GM08714 (cell line): Measurements from ENCODE around the gene RPS21.
A peak's percentile ranks its signal among the peaks of the same experiment; 100 is the strongest.
"Not testable (repeated sequence)": the region's sequence is repeated elsewhere in the genome, so short reads cannot be mapped to it uniquely, and the experiment has no call there.

Experiments used
- H3K4me3 ChIP-seq: fragments of 200-500 bp; sonication (Bioruptor generic); 2 replicates; pipeline ENCODE4 v1.5.1; 2014; ENCODE audit warnings: mild to moderate bottlenecking, low read length, inconsistent platforms
- ZNF274 ChIP-seq: IDR thresholded peaks from 2 replicates; pipeline ENCODE4 v1.6.1; 2012; ENCODE audit warnings: mild to moderate bottlenecking, low read depth, low read length

The RPS21 gene

DNA sequence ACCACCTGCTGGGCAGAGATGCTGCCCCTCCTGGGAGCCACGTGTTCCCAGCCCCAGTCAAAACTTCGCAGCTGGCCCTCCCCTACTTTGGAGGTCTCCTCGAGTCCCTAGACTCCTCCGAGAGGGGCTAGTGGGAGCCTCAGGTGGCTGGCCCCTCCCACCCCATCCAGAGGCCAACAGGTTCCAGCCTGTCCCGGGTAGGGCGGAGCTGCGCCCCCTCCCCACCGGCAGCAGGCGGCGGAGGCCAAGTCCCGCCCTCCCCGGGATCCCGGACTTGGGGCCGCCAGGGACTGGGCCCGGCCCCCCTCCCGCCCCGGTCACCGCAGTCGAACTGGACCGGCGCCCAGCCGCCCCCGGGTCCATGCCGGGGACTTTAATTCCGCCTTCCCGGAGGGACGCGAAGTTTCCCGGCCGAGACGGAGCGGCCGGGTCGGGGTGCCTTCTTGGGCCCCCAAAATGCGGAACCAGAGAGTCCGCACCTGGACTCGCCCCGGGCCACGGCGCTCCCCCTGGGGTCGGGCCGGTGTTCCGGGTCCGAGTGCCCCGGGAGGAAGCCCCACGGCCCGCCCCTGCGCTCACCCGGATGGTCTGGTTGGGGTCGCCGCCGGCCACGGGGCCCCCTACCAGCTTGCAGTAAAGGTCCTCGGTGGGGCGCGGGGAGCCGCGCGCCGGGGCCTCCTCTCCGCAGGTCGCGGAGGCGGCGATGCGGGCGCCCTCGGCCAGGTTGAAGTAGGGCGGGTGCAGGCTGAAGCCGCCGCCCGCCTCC is 20.4 kb upstream of the RPS21 start:
- peak overlapping the region; percentile 52; the same call in 1 of the 2 replicates for H3K4me3 ChIP-seq
- TF ChIP-seq ZNF274, result no peak

DNA sequence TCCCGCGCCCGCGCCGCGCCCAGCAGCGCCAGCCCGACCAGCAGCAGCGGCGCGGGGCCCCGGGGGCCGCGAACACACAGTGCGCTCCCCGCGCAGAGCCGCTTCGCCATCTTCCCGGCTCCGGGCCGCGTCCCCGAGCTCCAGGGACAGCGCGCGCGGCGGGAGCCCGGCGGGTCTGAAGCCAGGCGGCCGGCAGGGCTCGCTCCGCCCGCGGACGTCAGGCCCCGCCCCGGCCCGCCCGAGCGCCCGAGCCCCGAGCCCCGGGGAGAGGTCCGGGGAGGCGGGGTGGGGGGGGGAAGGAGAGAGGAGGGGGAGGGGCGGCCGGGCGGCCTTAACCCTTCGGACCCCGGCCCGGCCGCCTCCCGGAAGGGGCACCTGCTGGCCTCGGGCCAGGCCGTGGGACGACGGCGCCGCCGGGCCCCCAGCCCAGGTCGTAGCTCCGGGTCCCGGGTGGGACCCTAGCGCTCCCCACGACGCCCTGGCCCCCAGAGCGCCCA is 19.7 kb upstream of the RPS21 start, which contains the start of gene LAMA5:
TSS of gene LAMA5 (minus strand) at position 177 of the 497 bp plus-strand sequence. CDS start at position 110, 67 bp downstream.
- TF ChIP-seq ZNF274, result no peak
- peak within 1 kb of the TSS; percentile 52; the same call in 1 of the 2 replicates for H3K4me3 ChIP-seq

DNA sequence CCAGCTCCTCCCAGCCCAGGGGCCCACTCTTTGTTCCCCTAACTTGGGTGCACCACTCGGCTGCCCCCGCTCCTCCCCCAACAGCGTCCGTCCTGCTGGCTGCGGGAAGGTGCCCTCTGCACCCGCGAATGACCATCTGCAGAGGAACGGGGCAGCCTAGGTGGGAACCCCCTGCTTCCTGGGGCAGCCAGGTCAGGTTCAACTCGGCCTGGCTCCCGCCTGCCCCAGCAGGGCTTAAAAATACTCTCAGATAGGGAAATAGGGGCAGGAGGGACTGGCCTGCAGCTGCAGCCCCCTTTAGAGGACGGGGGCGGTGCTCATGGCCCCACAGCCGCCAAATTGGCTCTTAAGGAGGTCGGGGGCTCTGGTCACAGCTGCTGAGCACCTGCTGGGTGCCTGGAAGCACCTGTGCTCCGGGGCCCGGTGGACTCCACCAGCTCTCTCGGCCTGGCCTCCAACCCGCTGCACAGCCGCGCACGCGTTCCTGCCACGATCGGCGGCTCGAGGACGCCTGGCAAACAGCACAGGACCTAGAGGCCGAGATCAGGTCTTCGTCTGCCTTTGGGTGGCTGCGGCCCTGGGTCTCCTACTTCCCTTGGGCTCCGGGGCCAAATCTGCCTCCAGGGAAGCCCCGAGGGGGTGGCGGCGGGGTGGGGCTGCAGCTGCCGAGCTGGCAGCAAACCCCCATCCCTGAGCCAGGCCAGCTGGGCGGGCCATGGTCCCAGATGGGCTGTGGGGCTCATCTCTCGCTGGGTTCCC is 19.1 kb upstream of the RPS21 start:
- no peak for TF ChIP-seq ZNF274
- H3K4me3 ChIP-seq, result no peak overlapping the region; the same call in 1 of the 2 replicates

DNA sequence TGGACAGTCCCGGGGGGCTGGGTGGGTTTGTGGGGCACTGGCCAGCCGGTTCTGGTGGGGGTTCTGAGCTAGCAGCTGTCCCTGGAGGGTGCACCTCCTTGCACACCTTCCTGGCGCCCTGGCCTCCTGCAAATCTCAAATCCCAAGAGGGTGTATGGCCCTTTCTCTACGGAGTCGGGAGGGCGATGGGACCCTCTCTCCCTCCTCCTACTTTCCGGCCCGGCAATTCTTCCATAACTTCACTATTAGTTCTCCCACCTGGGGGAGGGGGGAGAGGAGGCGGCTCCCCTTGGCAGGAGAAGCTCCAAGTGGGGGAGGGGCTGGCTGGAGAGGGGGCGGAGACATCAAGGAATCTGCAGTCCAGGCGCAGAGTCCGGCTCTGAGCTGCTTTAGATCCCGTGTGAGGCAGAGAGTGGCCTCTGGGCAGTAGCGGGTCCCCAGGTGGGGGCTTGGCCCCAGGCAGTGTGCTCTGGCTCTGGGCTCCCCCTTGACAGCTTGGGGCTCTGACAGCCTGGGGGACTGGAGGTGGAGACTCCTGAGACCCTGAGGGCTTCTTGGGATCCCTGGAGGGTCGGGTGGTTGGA is 18.4 kb upstream of the RPS21 start:
- TF ChIP-seq ZNF274, result no peak
- H3K4me3 ChIP-seq, result no peak overlapping the region

- H3K4me3 ChIP-seq, result no peak overlapping the region
- no peak for TF ChIP-seq ZNF274
These were observed 17.7 kb upstream of the RPS21 start for GRCh38 chr20:62368976-62369814.

DNA sequence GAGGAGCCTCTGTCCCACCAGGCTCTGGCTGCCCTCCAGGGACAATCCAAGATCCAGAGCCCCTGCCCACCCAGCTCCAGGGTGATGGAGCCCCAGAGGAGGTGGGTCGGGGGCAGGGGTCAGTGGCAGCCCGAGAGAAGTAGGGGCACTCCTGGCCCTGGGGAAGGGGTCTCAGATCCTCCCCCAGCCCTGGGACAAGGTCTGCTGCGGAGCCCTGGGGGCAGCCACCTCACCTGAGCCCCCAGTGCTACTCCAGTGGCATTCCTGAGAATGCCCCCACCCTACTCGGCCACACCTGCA is 17.1 kb upstream of the RPS21 start:
- H3K4me3 ChIP-seq, result no peak overlapping the region

DNA sequence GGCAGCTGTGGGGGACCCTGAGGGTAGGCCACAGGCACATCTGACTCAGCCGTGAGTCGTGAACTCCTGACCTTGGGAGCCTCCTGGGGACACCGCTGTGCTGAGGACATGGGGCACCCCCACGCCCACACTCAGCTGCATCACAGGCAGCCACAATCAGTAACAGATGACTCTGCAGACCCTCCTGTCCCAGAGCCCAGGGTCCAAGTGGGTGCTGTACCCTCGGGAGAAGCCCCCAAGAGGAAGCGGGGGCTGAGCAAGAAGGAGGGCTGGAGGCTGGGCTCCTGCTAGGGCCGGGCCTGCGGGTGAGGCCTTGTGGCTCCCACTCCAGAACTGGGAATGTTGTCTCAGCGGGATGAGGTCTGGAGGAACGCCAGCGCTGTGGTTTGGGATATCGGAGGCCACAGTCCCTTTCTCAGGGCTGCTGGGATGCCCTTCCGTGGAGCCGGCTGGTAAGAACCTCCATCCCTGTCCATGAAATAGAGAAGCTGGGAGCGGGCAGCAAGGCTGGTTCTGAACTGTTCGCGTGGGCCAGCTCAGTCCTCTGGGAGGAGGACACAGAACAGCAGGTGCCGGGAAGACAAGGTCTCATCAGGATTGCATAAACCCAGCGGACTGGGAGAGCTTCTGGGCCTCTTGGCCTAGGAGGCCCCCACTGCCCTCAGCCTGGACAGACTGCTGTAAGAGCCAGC is 16.6 kb upstream of the RPS21 start:
- TF ChIP-seq ZNF274, result no peak
- H3K4me3 ChIP-seq, result no peak overlapping the region

More for the DNA sequence above, 17.1 kb upstream of the RPS21 start:
- no peak for TF ChIP-seq ZNF274

GRCh38 chr20:62370807-62371587 is 15.9 kb upstream of the RPS21 start:
- no peak for TF ChIP-seq ZNF274
- H3K4me3 ChIP-seq, result no peak overlapping the region

GRCh38 chr20:62371588-62372041 is 15.3 kb upstream of the RPS21 start:
- TF ChIP-seq ZNF274, result no peak
- no peak overlapping the region for H3K4me3 ChIP-seq

DNA sequence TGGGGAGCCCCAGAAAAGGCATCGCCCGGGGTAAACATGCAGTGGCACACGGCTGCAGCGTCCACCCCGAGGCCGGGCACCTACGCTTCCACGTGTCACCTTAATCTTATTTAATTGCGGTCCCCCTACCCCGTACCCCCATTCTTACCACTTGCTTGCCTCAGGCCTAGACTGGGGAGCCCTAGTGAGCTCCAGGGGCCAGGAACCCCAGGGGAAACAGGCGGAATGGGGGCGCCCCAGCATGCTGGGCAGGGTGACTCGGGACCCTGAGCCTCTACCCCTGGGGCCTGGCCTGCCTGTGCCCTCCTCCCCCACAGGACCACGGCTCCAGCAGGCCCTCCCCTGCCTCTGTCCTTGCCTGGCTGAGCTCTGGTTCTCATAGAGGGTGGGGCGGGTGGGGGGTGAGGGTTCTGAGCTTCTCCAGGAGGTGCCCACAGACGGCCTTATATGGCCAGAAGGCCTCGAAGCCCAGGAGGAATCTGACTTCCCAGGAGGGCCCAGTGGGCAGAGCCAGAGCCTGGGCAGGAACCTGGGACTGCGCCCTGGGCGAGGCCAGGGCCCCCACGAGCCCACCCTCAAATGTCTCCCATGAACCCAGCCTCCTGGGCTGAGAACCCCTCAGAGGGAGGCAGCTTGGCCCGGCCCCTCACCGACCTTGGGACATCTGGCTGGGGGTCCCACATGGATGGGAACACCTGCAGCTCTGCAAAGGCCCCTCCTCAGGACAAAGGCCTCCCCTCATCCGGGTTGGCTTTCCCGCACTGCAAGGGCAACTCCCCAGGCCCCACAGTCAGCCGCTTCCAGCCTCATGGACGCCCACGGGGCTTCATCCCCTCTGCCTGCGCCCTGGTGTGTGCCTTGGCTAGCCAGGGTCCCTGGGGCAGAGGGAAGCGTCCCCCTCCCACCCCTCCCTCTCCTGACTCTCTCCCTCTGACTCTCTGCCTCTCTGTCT is 14.6 kb upstream of the RPS21 start:
- TF ChIP-seq ZNF274, result no peak
- no peak overlapping the region for H3K4me3 ChIP-seq

GRCh38 chr20:62373631-62374179 is 13.2 kb upstream of the RPS21 start:
- H3K4me3 ChIP-seq, result not testable (repeated sequence)
